COR-L47 (cell line): ENCODE measurements around the gene UAP1.
A peak's percentile ranks its signal among the peaks of the same experiment; 100 is the strongest.

ENCODE experiments used
- DNase-seq: peaks from one replicate; lab custom pipeline; 2025; lab: John Stamatoyannopoulos, UW

The UAP1 gene

DNA sequence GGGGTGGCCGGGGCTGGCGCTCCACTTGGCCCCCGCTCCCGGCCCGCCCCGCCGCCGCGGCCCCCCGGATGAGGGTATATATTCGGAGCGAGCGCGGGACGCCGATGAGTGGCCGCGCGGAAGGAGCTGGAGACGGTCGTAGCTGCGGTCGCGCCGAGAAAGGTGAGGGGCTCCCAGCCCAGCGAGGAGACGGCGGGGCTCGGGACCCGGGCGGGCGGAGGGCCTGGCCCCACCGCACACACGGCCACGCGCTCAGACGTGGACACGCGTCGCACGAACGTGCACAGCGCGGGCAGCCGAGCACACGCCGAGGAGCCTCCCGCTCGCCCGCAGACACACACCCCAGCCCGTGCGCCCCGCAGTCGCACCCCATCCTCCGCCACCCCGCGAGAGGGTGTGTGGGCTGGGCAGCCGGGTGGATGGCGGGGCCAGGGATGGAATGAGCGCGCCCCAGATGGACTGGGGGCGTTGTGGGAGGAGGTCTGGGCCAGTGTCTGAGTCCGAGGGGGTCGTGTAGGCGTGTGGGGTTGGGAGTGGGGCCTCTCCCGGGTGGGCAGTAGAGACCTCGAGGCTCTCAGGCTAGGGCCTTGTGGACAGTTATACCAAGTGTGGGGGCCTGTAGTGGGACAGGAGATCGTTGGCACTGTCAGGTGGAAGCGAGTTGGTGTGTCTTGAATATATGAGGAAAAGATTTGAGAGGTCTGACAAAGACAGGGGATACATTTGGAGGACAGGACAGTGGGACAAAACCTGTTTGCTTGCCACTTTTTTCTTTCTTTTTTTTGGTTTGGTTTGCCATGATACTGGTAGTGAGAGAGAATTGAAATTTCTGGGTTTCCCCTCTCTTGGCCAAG lies at the start of gene UAP1:
UAP1 (plus strand) TSS at position 107 of the 854 bp plus-strand sequence. CDS start 4,347 bp downstream, outside the sequence.
- DNase-seq, result no peak

DNA sequence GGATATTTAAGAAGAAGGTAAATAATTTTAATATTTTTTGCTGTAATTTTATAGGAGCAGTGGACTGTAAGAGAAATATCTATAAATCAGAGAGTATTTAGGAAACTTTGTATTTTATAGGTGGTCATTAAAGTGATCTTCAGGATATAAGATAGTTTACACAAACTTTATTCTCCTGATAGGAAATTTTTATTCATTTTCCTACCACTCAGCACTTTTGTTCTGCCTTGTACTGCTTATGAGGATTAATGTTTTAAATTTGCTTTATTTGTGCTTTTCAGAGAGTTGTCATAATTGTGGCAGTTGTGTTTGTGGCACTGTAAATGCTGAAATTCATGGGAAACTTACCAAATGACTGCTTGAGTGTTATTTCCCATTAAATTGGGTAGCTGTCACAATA lies 34.2 kb upstream of the UAP1 start:
- DNase-seq, result no peak

DNA sequence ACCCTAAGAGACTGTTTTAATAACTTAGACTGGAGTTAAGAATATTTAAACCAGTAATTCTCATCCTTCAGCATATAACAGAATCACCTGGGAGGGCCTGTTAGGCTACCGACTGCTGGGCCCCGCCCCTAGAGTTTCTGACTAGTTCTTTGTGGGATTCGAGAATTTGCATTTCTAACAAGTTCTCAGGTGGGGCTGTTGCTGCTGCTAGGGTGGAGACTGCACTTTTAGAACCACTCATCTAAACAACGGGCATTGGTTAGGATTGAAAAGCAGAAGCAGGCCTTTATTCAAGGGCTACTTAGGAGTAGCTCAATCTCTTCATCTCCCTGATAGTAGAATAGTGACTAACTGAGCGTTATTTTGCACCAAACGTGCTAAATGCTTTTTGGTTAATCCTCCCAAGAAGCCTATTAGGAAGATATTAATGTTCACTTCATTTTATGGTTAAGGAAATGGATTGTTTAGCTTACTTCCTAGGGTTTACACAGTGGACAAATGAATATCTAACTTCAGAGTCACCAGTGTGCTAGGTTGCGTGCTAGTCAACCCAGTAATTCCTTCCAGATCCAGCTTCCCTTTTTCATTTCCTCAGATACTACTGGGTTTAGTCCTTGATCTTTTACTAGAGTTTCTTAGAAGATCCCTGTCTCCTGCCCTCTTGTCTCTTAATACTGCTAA lies 31.1 kb upstream of the UAP1 start:
- DNase-seq, result no peak

DNA sequence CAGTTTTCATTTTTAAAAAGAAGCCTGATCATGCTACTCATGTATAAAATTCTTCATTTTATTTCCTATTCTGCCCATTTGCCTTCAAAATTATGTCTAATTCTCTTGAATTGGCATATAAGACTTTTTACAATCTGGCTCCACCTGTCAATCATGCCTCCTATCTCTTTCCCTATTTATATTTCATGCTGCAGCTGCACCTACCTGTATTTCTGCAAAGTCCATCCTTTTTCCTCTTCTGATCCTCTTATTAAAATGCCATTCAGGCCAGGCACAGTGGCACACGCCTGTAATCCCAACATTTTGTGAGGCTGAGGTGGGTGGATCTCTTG lies 30.6 kb upstream of the UAP1 start:
- DNase-seq, result no peak

DNA sequence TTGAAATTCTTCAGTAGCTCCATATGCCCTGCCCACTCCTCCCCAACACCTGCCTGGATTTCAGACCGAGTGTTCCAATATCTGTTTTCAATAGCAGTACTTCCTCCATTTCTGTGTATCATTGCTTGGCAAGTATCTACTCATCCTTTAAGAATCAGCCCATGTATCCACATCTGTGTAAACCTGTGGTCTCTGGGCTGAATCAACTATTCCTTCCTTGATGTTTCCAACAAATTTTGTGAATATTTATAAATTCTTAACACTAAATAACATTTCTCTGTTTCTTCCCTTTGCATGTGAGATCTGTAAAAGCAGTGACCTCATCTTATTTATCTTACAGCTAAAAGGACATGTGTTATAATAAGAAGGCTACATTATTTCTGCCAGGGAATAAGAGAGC lies 26.0 kb upstream of the UAP1 start:
- DNase-seq, result no peak

DNA sequence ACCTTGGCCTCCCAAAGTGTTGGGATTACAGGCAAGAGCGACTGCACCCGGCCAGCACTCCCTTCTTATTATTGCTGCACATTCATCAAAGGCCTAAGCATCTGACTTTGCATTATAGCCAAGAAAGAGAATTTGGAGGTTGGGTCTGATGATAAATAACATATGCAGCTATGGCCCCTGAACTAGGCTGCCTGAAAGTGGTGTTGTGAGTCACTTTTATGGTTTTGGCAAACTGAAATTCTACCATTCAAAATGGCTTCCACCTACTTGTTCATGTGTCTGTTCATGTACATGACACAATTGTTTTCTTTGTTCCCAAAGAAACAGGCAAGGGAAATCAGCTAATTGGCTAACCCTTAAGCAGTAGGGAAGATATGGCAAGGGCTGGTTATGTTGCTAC lies 25.0 kb upstream of the UAP1 start:
- no peak for DNase-seq

DNA sequence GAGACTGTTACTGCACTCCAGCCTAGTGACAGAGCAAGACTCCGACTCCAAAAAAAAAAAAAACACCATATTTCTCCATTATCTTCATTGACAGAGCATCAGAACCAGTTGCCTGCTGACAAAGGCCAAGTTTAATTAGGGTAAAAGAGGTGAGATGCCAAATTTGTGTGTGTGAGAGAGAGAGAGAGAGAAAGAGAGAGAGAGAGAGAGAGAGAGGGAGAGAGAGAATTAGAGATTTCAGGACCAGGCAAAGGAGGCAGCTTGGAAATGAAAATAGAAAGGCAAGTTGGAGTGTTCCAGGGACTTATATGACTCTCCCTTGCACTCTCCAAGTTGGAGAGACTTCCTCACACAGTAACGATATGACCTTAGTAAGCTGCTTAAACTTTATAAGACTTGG lies 24.3 kb upstream of the UAP1 start:
- no peak for DNase-seq

DNA sequence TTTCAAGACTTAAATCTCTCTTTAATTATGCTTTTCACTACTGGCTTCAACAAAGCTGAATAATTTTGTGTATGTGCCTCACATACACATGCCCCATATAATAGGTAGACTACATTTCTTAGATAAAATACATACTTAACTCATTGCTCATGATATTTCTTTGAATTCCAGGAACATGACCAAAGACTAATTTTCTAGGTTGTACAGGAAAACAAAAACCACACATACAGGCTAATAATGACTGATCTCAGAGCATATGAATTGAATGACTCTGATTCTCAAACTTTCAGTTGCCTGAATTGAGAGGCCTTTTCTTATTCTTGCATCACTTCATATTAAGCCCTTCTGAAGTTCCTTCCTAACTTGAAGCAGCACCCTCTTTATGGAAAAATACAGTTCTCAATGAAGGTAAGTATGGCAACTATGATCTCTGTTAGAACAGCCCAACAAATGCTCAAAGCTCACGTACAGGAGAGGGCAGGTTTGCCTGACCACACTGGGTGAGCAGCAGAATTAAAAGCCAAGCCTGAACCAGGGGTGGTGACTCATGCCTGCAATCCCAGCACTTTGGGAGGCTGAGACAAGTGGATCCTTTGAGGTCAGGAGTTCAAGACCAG lies 22.6 kb upstream of the UAP1 start:
- DNase-seq, result no peak

DNA sequence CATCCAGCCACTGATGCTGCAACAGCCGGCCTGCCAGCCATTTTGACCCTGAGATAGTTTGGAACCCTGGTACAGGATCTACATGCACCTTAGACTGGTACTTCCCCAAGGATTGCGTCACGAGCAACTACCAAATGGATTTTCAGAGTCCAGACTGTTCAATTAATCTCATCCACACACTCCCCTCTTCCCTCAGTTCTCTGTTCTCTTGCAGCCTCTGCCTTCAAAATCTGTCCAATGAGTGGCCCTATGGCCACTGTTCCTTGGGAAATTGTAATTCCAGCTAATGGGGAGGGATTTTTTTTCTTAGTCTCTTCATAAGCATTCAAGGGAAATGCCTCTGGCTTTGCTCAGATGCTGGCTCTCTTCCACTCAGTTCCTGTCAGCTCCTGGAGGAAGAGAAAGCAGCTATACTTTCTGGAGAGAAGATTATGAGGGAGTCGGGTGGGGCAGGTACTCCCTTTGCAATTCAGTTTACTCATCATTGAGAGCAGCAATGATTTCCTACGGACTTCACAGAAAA lies 19.8 kb upstream of the UAP1 start:
- no peak for DNase-seq

DNA sequence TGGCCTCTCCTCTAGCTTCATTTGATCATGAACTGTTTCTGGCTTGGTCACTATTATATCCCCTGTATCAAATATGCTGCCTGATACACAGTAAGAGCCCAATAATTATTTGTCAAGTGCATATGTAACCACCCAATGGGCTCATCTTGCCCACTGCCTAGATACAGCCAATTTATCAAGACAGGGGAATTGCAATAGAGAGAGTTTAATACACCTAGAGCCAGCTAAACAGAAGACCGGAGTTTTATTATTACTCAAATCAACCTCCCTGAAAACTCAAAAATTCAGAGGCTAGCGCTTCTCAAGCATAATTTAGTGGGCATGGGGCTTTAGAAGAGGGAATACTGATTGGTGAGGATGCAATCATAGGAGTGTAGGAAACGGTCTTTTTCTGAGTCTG lies 18.3 kb upstream of the UAP1 start:
- no peak for DNase-seq

DNA sequence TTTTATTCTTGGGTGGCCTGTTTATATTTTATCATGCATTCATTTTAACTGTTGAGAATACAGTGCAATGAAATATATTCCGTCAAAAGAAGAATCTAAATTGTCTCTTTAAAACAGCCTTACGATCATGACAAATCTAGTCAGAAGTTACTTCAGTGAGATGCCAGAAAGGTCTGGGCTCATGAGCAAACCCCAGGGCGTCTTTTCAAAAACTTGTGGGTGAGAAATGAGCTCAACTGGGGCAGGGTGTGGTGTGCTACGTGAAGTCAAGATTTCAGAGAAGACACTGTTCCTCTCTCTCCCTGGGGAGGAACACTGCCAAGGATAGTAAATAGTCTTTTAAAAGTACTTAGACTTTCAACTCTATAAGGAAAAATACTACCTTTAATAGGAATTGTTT lies 13.4 kb upstream of the UAP1 start:
- DNase-seq, result no peak

DNA sequence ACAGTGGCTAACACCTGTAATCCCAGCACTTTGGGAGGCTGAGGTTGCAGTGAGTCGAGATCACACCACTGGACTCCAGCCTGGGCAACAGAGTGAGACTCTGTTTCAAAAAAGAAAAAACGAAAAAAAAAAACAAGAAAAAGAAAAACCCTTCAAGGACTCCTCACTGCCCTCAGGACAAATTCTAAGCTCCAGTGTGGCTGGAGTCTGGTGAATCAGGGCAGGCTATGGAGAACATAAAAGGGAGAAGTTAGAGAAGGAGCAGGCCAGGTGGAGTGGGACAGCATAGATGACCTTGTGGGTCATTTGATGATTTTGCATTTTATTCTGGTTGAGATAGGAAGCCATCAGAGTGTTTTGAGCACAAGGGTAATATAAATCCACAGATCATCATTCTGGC lies 12.5 kb upstream of the UAP1 start:
- no peak for DNase-seq

DNA sequence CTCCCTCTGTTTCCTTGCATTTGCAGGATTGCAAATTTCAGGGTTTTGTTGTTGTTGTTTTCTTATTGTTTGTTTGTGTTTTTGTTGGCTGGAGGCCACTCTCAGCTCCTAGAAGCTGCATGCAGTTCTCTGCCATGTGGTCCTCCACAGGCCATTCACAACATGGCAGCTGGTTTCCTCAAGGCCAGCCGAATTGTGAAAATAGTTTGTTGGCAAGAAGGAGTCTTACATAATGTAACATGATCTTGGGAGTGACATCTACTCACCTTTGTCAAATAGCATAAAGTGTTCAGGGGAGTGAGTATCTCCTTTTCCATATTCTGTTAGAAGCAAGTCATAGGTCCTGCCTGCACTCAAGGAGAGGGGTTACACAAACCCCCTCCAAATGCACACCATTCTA lies 10.6 kb upstream of the UAP1 start:
- no peak for DNase-seq

DNA sequence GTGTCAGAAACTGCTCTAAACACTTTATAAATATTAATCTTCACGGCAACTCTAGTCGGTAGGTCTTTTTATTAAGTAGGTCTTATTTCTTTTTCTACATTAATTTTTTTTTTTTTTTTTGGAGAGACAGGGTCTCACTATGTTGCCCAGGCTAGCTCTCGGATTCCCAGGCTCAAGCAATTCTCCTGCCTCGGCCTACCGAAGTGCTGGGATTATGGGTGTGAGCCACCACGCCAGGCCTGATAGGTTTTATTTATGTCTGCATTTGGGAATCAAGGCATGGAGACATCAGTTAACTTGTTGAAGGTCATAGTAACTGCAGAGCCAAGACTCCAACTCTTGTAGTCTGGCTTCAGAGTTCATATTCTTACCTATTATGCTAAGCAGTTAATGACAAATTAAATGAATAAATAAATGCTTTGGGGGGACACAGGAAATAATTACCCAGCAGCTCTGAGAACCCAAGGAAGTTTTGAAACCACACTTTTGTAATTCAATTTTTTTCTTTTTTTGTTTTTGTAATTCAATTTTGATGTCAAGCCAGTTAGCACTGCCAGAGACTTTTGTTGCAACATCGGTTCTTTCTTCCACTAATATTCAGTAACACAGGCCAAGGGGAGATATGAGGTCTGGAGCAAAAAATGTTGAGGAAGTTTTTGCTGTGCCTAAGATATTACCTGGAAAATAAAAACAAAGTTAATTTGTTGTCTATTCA lies 9.4 kb upstream of the UAP1 start:
- no peak for DNase-seq

DNA sequence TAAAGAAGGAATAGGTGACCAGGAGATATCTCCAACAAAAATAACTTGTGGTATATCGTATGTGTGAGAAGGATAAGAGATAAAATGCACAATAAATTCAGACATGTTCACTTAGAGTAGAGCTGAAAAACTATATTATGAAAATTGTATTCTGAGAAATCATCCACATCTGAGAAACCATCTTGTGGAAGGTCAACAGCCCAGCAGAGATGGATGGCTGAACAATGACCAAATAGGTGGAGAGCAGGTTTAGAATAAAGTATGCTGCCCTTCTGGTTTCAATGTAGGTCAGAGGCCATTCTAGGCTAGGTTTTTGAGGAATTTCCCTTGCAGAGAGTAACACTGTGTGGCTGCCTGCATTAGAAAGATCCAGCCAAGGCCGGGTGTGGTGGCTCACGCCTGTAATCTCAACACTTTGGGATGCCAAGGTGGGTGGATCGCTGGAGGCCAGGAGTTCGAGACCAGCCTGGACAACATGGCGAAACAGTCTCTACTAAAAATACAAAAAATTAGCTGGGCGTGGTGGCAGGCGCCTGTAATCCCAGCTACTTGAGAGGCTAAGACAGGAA lies 8.8 kb upstream of the UAP1 start:
- no peak for DNase-seq

DNA sequence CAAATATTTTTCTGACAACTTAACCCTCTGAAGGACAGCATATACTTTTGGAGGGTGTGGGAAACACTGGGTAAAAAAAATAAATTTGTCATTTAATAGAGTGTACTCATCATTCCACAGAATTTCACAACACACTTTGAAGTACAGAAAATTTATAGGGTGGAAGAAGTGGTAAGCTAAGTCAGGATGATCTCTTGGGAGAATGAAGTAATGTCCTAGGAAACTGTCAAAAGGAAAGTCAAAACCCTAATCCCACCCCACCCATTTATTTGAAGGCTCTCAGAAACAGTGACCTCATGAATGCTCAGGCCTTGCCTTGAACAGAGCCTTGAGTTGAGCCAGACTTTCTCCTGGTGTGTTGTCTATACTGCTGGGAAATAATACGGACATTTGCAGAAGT lies 7.3 kb upstream of the UAP1 start:
- no peak for DNase-seq

DNA sequence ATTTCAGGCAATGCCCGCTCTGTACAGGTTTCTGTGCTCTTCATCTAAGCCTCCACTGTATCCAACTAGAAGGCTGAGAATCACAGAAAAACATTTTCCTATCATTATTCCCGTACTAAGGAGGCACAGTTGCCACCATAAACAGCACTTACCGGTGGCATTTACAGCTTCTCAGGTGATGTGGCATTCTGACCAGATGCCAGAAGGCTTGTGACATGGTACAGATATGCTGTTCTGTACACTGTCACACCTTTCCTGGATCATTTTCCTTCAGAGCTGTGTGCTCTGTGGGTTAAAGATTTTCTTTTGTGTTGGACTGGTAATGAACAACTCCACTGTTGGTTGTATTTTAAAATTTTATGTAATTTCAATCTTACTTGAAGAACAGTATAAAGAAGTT lies 4.0 kb upstream of the UAP1 start:
- DNase-seq, result no peak

DNA sequence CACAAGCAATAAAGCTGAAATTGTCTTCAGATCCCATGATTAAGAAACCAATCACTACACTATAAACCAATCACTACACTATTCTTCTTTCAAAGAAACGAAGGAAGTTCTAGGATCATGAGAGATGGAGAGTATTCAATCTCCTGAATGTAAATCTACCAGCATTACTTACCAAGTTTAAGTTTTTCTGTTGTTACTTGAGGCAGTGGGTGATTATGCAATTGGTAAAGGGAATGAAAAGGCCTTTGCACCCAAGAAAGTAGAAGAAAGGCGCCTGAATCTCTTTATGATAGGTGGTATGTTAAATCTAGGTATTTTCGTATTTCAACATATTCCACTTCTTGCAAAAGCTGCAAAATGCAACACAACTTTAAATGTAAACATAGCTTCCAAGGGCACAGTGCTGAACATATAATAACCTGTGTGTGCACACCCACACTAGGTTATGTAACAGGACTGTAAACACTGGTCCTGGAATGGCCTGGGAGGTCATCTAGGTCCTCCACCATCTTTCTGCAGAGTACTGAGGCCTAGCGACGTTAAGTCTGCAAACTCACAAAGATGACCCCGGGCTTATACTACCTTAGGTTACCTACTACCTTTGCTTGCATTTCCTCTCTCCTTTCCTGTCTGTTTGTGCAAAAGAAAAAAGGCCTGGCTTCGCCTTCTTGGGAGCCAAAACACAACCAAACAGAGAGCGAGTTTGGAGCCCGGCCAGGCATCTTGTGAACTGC lies 1.1 kb upstream of the UAP1 start:
- DNase-seq, result no peak

DNA sequence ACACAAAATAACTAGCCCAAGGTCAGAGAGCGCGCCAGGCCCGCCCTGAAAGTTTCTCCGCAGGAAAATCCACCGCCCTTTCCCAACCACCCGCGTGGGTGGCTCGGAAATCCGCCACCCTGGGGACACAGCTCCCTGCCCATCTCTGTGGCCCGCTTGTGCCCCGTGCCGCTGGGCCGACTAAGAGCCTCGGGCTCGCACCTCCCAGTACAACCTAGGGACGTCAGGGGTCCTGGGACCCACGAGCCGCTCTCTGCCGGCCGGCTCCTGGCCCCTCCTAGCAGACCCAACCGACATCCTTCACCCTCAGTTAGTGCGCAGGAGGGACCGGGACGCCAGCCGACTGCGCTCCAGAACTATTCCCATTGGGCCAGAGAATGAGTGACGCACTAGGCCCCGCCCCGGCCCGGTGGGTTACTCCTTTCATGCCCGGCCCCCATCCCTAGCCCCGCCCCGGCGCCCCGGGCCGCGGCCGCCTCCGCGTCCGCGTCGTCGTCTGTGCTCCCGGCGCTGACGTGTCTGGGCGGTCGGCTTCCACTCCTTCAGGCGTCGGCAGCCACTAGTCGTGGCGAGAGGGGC lies 396 bp upstream of the UAP1 start:
- peak; percentile 93 for DNase-seq

DNA sequence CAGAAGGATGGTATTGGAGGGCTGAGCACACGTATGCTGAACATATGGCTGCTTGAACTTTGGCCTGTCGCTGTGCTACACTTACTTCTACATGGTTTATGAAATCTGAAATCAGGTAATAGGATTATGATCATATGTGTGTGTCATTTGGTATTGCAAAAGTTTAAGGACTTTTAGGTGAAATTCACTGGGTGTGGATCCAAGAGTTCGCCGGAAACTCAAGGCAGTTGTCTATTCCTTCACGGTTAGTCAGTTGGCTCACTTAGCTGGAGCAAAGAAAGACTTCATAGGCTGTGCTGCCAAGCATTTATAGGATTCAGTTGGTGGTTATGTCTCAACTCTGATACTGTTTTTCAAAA lies 927 bp downstream of the UAP1 start:
- DNase-seq, result no peak

DNA sequence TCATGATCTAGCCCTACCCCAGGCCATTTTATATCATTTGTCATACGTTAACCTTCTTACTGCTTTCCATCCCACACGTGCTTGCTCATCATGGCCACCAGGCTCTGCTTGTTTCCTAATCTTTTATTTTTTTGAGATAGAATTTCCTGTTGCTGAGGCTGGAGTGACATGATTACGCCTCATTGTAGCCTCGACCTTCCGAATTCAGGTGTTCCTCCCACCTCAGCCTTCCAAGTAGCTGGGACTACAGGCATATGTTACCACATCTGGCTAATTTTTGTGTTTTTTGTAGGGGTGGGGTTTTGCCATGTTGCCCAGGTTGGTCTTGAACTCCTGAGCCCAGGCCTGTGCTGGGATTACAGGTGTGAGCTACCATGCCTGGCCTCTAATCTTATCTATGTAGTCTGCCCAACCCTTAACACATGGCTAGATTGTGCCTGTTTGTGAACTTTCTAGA lies 3.3 kb downstream of the UAP1 start:
- DNase-seq, result no peak
